ENCODE data around the gene SDCCAG8.

GRCh38 chr1:243477731-243478290, 222.0 kb downstream of the SDCCAG8 start:
- TF ChIP-seq CTCF (IDR thresholded peaks at IDR 0.05) (no peak), POLR2A (IDR thresholded peaks at IDR 0.05) (no peak)

All from gastroesophageal sphincter (tissue), 3 donors.